NCI-H82 treated with DMSO at 0.1 percent for 48 hours (cell line): Measurements from ENCODE around the gene KCND3.
"Not testable (repeated sequence)": the region's sequence is repeated elsewhere in the genome, so short reads cannot be mapped to it uniquely, and the experiment has no call there.

ENCODE experiments used
- DNase-seq: peaks from one replicate; lab custom pipeline; 2025; ENCODE audit not compliant: unreplicated experiment; lab: John Stamatoyannopoulos, UW

The KCND3 gene

GRCh38 chr1:111749628-111750027 lies 239.8 kb downstream of the KCND3 start:
- no peak for DNase-seq

- DNase-seq: no peak
Observed at GRCh38 chr1:111747947-111748346, 241.5 kb downstream of the KCND3 start.

- DNase-seq: peak; percentile 36
Observed at GRCh38 chr1:111747282-111747734, 242.2 kb downstream of the KCND3 start.

GRCh38 chr1:111746614-111746999 lies 242.9 kb downstream of the KCND3 start:
- DNase-seq: no peak

GRCh38 chr1:111745675-111746613 lies 243.5 kb downstream of the KCND3 start:
- DNase-seq: no peak

- no peak for DNase-seq
Observed at GRCh38 chr1:111743679-111744101, 245.8 kb downstream of the KCND3 start.

- DNase-seq: no peak
Observed at GRCh38 chr1:111742938-111743549, 246.4 kb downstream of the KCND3 start.

GRCh38 chr1:111742292-111742691 lies 247.2 kb downstream of the KCND3 start:
- DNase-seq: not testable (repeated sequence)

GRCh38 chr1:111739925-111740765 lies 249.3 kb downstream of the KCND3 start:
- DNase-seq: peak; percentile 49

GRCh38 chr1:111739194-111739924 lies 250.1 kb downstream of the KCND3 start, which contains the start of gene INKA2:
Gene INKA2 (minus strand): TSS chr1:111739395. CDS start chr1:111739242, 153 bp downstream.
- peak; percentile 69 for DNase-seq

- DNase-seq: peak; percentile 61
Observed at GRCh38 chr1:111738436-111739193, 250.9 kb downstream of the KCND3 start.

GRCh38 chr1:111738133-111738435 lies 251.4 kb downstream of the KCND3 start:
- DNase-seq: no peak

- no peak for DNase-seq
Observed at GRCh38 chr1:111737216-111738132, 252.0 kb downstream of the KCND3 start.

- DNase-seq: no peak
Observed at GRCh38 chr1:111736548-111737215, 252.8 kb downstream of the KCND3 start.

GRCh38 chr1:111735858-111736544 lies 253.5 kb downstream of the KCND3 start:
- peak; percentile 39 for DNase-seq

- DNase-seq: no peak
Observed at GRCh38 chr1:111735321-111735720, 254.1 kb downstream of the KCND3 start.

GRCh38 chr1:111734856-111735255 lies 254.6 kb downstream of the KCND3 start:
- DNase-seq: no peak

- DNase-seq: no peak
Observed at GRCh38 chr1:111734426-111734825, 255.0 kb downstream of the KCND3 start.
